Measurements from ENCODE around the gene HACE1.

The HACE1 gene

DNA sequence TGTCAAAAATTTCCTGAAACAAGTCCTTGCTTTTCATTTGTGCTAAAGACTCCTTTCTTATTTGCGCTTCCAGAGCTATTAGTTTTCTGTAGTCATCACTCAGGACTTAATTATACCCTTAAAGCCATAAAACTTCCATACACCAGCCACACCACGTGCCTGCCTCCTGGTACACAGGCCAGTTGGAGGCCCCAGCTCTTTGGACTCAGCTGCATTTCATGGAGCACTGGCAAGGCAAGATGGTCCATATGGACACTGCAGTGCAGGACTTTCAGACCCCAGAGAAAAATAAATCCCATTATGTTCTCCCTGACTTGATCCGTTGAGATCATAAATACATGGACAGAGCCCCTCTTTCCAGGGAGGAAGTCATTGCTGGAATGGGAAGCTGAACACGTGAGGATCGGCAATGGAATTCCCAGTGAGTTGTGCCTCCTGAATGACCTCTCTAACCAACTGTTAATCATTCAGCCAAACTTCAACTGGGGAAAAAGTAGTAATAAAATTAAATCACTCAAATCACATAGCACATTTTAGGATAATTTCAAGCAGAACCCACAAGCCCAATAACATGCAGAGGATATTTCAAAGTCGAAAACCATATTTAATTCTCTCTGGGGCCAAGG is 173.1 kb downstream of the HACE1 start:
- DNase-seq (ENCODE audit: low spot score), result no peak

DNA sequence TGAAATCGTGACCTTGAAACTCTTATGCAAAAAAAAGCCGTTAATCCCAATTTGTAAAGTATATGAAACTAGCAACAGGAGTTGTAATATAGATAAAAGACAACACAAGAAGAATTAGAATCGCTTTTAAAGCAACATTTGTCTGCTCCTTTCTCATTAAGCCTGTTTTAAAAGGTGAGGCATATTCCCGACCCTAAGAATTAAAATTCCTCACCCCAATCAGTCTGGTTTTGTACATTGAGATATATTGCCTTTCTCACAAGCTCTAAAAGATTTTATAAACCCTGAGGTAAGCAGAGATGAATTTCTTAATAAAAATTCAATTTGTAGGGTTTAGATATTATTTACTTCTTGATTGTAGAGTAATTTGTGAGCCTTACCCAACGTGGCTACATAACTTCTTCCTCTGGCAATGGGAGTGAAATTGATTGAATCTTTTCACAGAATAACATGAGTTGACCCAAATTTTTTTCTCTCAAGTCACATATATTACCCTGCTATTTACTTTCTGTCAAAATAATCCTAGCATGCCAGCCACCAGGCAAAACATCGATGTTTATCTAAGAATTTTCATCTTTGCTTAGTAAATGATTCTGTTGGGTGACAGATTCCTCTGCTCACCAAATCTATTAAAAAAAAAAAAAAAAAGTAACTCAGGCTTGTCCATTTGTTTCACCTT is 173.7 kb downstream of the HACE1 start:
- no peak for DNase-seq (ENCODE audit: low spot score)

DNA sequence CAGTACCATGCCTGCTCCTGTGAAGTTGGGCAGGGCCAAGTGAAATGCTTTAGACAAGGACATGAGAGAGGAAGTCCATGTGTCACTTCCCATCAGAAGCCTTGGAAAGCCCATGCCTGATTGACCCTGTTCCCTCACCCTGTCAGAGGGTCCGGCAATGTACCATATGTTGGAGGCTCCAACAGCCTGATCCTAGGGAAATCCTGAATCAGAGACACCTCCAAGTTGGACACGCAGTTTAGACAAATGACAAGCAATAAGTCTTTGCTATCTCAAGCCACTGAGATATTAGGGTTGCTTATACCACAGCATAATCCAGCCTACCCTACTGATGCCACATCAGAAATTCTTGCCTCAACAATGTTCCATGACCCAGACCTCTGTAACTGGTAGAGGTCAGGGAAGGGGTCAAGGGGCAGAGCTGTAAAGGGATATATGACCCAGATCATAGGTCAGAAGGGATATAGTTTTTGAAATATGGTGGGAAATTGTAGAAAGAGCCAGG is 174.8 kb downstream of the HACE1 start:
- no peak for DNase-seq (ENCODE audit: low spot score)

DNA sequence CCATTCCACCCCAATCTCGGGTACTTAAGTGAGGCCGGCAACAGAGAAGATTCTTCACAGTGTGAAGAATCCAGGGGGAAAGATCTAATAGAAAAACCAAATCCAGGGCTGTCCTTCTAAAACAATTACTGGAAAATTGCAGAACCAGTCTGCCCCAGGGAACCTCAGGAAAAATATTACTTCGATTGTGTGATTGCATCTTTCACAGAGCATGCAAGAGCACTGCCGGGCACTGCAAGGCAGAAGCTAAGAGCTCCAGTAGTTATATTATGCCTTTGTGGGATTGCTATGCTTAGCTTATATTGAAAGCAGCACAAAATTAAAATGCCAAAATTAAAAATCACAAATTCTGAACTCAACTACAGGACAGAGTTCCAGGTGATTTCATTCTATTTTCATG is 175.9 kb downstream of the HACE1 start:
- no peak for DNase-seq (ENCODE audit: low spot score)

DNA sequence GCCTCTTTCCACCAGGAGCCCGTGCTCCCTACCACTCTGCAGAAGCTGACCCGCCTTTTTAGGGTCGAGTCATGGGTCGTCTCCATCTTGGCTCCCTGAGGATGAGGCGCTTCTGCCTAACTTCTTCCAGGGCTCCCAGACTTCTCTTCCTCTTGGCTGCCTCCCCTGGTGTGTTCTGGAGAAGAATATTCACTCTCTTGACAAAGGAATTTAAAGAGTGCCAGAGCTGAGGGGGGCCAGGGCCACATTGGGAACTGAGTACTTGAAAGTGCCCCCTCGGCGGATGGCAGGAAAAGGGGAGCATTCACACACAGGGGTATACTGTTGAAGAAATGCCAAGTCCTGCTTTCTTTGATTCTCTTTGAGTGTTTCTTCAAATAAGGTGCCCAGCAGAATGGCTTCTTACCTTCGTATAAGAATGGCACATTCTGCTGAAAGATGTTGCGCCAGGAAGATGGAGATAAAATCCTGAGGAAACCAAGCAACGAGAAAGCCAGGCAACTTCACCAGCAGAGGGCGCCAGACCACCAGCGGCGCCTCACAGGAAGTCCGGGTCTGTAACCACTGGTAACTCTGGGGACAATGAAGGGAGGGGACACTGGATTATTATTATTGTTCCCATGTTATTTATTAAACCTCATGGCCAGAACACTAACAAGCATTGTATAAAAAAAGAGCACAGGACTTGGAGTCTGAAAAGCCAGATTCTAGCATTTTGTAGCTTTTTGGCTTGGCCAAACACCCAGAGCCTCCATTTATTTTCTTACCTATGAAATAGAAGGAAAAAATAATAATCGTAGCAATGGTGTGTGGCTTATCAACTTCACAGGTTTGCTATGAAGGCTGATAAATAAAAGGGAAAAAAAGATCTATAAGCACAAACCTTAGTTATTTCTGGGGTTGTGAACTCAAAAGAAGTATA is 176.7 kb downstream of the HACE1 start:
- DNase-seq (ENCODE audit: low spot score), result peak; percentile 51

DNA sequence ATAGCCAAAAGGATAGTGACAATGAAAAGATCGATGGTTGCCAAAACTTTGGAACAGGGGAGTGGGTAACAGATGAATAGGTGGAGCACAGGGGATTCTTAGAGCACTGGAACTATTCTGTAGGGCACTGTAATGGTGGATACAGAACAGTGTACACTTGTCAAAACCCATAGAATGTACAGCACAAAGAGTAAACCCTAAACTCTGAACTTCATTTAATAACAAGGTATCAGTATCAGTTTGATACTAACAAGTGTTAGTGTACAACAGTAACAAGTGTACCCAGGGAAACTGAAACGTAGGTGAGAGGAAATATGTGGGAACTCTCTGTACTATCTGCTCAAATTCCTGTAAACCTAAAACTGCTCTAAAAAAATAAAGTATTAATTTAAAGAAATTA is 179.2 kb downstream of the HACE1 start:
- DNase-seq (ENCODE audit: low spot score), result no peak

DNA sequence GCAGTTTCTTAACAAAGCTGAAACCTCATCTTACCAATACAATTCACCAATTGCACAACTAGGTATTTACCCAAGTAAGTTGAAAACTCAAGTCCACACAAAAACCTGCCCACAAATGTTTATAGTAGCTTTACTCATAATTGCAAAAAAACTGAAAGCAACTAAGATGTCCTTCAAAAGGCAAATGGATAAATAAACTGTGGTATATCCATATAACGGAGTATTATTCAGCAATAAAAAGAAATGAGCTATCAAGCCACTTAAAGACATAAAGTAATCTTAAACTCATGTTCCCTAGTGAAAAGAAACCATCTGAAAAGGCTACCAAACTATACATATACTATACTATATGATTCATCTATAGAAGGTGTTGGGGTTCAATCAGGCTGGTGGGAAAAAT is 179.7 kb downstream of the HACE1 start:
- DNase-seq (ENCODE audit: low spot score), result no peak

Measured in hematopoietic multipotent progenitor cell treated with erythropoietin and hydrocortisone succinate and interleukin-3 and kit ligand, for 17 days (in vitro differentiated cells).